ENCODE results near the gene SCAI.
"Not testable (repeated sequence)": the region's sequence is repeated elsewhere in the genome, so short reads cannot be mapped to it uniquely, and the experiment has no call there.

SCAI gene

DNA sequence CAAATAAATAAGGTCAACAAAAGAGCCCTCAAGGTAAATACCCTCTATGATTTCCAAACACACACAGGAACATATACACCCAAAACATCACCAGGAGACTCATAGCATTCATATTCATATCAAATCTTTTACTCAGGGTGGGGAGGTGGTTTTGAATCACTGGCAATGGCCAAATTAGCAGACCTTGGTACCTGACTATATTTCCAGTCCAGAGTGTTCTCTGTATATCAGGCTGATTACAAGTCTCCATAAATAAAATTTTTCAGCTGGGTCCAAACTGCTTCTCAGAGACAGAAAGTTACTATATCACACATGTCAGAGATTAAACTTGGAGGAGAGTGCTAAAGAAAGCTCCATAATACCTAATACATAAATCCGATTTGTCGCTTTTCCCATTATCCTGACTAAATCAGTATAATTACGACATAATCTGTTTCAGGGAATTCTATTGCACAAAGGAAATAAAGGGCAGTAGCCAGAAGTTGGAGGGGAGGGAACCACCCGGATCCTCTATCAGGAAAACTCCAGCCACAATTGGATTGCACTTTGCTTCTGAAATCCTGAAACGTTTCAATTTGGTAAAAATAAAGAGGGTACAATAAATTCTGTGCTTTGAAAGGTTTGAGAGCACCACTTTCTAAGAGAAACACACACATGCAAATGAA lies 195.5 kb downstream of the SCAI start:
- no peak for DNase-seq (ENCODE audit: low read depth in 3 of 3)

DNA sequence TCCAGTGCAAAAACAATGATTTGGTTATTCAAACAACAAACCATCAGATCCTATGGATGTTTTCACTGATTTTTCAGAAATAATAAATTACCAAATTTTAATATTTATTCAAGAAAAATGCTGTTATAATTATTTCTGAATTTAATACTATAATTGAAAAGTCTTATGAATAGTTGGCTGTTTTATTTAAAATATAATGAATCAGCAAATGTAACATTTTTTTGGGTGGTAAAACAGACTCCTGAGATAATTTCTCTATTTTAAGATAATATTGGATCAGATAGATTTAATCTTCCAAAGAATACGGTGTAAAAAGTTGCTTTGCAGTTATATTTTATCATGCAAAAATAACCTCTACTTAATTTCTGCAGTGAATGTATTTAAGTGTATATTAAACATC lies 197.2 kb downstream of the SCAI start:
- DNase-seq (ENCODE audit: low read depth in 3 of 3) = no peak

DNA sequence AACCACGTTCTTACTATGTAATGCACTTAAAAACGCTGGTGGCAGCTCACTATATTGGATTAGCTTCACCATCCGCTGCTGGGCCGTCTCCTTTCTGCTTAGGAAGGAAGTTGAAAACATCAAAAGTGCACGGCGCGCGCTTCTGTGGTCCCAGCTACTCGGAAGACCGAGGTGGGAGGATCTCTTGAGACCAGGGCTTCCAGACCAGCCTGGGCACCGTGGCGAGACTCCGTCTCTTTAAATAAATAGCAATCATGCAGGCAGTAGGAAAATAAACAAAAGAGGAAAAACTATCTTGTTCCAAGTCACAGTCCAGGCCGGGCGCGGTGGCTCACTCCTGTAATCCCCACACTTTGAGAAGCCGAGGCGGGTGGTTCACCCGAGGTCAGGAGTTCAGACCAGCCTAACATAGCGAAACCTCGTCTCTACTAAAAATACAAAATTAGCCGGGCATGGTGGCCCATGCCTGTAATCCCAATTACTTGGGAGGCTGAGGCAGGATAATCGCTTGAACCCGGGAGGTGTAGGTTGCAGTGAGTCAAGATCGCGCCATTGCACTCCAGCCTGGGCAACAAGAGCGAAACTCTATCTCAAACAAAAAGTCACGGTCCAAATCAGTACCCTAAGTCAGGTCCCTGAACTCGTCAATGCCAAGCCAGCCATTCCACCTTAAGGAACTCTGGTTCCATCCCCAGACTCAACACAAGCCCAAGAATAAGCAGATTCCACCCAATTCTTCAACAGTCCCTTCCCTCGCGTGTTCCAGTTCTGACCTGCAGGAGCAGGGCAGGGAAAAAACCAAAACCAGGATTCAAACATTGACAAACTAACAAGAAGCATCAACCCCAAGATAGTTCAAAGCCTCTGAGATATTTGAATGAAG lies 201.4 kb downstream of the SCAI start:
- DNase-seq (ENCODE audit: low read depth in 3 of 3) = peak; percentile 30 to 56 (median 34)

DNA sequence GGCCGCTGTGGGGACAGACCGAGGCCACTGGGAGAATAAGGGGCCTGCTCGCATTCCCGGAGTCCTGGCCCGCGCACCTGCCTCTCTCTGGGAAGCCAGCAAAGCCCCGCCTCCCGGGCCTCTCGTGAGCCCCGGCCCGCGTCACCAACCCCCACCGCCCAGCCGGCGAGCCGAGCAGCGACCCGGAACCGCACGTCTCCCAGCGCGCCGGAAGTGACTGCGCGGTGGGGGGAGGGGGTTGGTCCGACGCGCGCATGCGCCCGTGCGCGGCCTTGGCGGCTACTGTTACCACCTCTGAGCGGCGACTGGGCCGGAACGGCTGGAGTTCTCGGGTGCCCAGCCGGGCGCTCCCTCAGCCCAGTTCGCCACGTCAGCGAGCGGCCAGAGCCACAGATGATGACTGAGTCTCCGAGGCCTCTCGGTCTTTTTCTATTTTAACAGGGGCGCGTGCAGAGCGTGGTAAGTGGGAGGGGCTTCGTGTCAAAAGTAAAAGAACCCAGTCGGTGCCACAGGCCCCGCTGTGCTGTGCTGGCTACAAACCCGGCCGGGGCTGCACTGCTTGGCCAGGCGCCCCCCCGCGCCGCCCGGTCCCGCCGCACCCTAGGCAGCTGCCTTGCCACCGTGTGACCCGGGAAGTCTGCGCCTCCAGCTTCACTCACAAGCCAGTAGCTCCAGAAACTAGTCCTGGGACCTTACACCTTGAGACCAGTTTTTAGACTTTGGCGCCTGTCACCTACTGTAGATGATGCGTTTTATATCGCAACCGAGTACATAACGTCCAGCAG lies 202.2 kb downstream of the SCAI start, which contains the start of gene GOLGA1:
TSS of gene GOLGA1 (minus strand) at position 190 of the 785 bp plus-strand sequence. CDS start 2,372 bp downstream, outside the sequence.
- DNase-seq (ENCODE audit: low read depth in 3 of 3) = peak; percentile 84 to 92 (median 87)

DNA sequence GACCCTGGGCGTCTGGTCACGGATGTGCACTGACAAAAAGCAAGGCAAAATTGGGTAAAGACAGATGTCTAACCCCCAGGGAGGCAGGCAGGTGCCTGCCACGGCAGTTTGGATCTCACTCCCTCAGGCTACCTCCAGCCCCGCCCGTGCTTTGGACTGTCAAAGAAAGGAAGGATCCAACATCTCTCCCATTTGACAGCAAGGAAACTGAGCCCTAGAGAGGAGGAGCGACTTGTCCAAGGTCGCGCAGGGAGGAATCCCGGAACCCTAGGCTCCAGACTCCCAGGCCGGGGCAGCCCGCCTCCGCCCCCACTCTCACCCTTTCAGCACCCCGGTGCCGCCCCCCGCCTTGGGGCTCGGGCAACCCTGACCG lies 202.8 kb downstream of the SCAI start:
- no peak for DNase-seq (ENCODE audit: low read depth in 3 of 3)

DNA sequence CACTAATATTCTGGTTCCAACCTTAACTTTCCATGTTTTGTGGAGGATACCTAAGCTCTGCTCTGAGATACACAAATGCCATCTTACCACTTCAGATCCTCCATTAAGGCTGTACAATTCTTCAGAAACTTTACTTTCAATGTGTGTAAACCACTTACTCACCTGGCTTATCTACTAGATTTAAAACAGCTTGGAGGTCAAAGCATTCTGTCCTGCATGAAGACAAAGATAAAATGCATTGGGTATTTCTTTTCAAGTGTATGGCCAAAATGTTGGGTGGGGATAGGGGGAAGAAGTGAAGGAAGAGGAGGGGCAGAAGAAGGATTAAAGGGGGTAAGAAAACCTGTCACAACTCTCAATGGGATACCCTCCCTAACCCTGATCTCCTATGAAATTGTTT lies 203.4 kb downstream of the SCAI start:
- DNase-seq (ENCODE audit: low read depth in 3 of 3) = no peak

DNA sequence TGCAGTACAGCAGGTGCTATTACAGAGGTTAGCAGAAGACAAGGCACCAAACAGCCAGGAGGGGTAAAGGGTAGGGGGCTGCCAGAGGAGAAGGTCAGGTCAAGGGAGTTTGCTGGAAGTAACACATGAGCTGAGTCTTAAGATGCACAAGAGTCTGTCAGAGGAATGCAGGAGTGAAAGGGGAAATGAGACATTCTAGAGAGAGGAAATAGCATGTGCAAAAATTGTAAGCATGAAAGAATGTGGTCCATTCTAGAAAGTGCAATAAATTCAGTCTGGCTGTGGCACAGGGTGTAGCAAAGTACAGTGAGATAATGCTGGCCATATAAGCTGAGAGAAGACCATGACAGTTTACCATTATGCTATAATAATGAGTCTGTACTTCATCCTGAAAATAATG lies 209.0 kb downstream of the SCAI start:
- no peak for DNase-seq (ENCODE audit: low read depth in 3 of 3)

DNA sequence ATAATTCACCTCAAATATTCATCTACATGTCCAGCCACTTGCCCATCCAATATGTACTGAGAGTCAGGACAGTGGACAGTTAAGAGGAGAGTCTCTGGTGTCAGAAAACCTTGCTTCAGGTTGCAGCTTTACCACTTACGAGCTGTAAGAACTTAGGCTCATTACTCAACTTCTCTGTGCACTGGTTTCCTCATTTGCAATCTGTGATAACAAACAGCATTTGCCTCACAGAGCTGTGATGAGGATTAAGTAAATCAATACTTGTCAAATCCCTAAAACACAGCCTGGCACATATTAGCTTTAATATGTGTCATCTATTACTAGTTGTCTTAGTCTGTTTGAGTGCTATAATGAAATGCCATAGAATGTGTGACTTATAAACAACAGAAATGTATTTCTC lies 211.0 kb downstream of the SCAI start:
- no peak for DNase-seq (ENCODE audit: low read depth in 3 of 3)

DNA sequence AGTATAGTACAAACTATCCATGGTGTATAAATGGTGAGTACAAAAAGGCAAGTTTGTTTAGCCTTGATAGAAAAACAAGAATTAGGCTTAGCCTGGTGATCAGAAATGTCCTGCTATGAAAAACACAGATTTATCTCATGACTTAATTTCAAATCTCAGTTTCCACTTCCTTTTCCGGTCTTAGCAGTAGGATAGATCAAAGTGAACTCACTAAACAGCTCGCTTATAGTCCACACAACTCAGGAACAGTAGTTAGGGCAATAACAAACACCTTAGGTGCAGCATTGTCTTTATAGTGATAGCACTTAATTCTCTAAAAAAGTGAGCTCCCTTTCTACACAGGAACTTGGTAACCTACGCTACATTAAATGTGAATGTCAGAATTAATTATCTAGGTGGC lies 213.9 kb downstream of the SCAI start:
- no peak for DNase-seq (ENCODE audit: low read depth in 3 of 3)

DNA sequence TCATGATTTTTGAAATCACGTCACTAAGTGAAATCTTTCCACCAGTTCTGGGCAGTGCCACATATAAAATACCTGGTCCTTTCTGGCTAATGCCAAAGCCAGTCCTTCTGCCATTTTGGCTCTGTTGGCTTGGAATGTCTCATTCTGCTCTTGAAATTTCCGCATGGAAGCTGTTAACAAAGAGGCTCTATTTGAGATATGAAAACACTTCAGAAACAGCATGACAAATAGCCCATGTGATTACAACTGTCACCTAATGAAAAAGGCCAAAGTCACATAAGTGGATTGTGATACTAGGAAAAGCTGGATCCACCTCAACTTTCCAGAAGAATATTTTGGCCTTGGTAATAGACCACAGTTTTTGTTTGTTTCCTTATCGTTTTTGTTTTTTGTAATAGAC lies 215.2 kb downstream of the SCAI start:
- no peak for DNase-seq (ENCODE audit: low read depth in 3 of 3)

DNA sequence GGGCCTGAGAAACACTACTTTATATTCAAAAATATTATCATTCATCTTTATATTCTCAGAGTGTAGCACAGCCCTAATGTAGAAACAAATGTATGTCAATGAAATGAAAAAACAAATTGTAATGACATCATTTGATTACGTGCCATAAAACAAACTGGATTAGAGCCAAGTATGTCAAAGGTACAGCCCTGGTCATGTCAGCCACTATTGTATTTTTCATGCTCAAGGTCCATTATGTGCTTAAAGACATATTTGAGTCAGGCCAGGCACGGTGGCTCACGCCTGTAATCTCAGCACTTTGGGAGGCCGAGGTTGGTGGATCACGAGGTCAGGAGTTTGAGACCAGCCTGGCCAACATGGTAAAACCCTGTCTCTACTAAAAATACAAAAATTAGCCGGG lies 222.9 kb downstream of the SCAI start:
- DNase-seq (ENCODE audit: low read depth in 3 of 3) = not testable (repeated sequence)

DNA sequence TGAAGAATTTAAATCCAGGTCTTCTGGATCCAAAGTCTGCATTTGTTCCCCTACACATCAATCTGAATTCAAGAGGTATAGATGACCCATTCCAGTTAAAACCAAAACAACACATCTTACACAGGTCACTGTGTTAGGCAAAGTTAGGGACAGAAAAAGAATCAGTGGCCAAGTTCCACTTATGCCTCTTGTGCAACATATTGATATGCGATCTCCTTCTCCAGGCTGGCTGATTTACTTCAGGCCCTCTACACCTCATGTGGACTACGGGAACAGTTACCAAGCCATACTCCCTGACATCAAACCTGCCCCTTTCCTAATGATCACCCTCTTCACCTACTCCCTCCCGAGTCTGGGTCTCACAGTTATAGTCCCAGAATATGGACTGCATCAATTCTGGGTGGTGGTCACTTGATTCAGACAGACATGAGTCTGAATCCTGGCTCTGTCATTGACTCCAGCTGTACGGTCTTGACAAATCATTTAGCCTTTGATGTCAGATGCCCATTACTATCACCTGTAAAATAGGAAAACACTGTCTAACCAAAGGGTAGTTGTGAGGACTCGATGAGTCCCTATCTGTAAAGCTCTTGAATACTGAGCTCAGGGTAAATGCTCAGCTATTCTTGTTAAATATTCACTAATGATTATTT lies 228.4 kb downstream of the SCAI start:
- DNase-seq (ENCODE audit: low read depth in 3 of 3) = no peak

DNA sequence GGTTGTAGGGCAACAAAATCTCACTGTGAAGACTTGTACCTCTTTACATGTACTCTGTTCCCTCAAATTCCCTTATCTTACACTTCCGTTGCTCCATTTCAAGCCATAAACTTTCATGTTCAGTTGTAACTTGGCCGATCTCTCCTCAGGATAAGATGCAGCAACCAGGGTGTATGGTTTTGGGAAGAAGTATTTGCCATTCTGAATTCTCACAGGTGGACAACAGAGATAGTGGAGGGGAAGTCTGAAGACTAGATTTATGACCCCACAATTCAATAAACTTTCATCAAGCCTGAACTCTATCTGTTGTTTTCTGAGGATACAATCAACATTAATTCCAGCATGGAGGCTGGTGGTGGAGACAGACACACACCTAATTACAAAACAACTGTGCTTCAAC lies 229.9 kb downstream of the SCAI start:
- no peak for DNase-seq (ENCODE audit: low read depth in 3 of 3)

DNA sequence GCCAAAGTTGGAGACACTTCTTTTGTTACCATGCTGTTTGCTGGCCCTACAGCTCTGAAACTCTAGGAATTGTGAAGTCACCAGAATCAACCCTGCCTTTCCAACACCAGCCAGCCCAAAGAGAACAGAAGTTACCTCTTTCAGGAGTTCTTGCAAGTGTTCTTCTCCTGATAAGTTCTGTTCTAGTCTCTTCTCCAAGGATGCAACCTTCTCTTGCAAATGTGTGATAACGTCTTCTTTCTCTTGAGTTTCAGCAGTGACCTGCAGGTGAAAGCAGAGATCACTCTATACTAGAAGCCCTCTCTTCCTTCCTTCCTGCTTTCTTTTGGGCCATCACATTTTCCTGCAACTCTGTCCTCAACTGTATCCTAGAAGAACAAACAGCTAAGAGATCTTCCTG lies 231.6 kb downstream of the SCAI start:
- no peak for DNase-seq (ENCODE audit: low read depth in 3 of 3)

DNA sequence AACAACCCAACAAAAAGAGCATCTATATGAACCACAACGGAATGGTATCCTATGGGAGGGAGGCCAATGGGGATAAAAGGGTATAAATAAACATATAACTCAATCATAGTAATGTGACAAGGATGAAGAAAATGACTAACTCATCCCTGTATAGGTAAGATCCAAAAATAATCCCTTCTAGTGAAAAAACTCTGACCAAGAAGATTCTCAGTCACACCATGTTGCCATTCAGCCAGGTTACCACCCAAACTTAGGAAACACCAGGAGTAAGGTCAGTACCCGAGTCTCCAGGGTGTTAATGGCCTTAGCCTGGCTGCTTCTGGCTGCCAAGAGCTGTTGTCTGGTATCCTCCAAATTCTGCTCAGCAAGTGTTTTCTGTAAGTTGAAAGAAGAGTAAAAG lies 235.2 kb downstream of the SCAI start:
- DNase-seq (ENCODE audit: low read depth in 3 of 3) = no peak

DNA sequence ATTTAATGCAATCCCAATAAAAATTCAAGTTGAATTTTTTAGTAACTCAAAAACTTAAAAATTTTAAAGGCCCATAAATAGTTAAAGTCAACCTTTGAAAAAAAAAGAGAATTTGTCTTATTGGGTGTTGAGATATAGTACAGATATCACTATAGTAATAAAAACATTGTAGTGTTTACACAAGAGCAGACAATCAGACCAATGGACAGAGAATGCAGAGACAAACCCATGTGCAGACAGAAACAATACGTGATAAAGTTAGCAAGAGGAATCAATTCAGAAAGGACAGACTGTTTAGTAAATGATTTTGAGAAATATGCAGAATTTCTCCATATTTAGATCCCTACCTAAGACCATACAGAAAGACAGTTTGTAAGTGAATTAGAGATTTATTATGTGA lies 236.4 kb downstream of the SCAI start:
- DNase-seq (ENCODE audit: low read depth in 3 of 3) = no peak

DNA sequence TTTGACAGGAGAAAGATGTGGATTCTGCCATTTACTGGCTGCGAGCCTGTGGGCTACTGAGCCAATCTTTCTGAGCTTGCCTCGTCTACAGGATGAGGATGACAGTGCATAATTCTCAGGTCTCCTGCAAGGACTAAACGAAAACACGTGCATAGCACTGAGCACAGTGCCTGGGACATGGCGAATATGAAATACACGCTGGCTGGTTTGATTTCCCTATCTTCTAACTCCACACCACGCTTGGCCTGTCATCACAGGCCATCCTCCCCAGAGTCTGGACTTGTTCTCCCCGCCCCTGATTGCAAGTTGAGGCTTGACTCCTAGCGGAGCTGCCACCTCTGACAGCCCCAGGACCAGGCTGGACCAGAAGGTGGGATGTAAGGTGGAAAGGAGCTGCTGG lies 243.5 kb downstream of the SCAI start:
- no peak for DNase-seq (ENCODE audit: low read depth in 3 of 3)

DNA sequence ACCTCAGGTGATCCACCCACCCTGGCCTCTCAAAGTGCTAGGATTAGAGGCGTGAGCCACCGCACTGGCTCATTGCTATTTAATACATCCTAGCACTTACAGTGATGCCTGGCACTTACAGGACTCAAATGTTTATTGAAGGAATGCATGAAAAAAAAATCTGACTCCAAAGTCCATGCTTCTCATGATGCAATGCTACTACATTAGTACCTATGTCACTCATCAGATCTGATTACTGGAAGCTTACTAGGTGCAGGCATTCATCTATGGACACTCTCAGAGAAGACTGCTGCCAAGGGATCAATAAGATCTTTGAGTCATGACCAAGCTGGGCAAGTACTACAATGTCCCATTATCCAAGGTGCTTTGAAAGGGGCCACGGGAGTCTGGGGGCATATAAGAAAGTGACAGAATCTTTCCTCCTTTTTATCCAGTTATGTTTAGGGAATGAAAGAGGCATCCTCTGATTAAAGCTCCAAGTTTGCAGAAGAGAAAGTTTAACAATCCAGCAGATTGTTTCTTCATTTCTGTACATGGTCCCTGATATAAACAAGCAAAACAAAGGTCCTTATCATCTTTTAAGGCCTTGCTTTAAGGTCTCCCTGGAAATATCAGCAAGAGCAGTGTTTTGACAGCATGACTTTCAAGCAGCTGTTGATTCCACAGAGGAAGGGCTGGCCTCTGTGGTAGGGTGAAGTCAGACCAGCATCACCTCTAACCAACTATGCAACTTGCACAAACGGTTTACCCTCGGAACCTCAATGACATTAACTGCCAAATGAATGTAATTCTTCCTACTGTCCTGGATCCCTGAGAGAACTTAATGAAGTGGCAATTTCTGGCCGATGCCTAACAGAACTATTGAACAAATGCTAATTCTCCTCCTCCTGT lies 245.5 kb downstream of the SCAI start:
- DNase-seq (ENCODE audit: low read depth in 3 of 3) = no peak

DNA sequence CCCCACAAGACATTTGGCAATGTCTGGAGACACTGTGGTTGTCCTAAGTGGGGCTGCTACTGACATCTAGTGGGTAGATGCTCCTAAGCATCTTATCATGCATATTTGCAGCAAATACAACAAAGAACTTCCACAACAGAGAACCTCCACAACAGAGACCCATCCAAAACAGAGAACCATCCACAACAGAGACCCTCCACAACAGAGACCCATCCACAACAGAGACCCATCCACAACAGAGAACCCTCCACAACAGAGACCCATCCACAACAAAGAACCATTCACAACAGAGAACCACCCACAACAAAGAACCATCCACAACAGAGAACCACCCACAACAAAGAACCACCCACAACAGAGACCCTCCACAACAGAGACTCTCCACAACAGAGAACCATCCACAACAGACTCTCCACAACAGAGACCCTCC lies 248.6 kb downstream of the SCAI start:
- DNase-seq (ENCODE audit: low read depth in 3 of 3) = no peak

DNA sequence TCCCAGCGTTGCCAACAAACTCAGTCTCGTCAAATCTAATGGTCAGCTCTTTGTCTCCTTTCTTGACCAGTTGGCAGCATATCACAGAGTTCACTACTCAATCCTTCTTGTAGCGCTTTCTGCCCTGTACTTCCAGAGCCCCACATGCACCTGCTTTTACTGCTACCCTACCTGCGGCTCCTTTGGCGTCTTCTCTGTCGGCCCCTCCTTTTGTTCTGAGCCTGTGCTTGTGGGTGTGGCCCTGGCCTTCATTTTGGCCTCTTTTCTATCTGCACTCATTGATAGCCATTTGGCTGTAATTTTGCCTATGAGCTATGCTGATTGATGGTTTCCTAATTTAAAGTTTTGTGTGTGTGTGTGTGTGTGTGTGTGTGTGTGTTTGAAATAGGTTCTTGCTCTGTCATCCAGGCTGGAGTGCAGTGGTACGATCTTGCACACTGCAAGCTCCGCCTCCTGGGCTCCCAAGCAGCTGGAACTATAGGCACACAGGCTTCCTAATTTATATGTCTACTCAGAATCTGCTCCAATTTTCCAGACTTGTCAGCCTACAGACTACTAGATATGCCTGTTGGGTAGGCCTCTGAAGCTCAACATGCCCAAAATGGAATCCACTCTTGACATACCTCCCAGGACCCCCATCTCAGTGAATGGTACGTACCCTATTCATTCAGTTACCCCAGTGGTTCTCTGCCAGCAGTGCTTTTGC lies 249.1 kb downstream of the SCAI start:
- no peak for DNase-seq (ENCODE audit: low read depth in 3 of 3)

Measured in stimulated activated CD4-positive, alpha-beta T cell treated with anti-CD3 and anti-CD28 coated beads, TNF-alpha, amount 100 ng/mL, for 24 hours (primary cell).